HG03575 (cell line): ENCODE data around the gene OBI1.

Source experiments
- ATAC-seq: cut with Tn5 transposase; IDR thresholded peaks from one replicate; pipeline ENCODE4 v1.9.1; 2021; ENCODE audit not compliant: unreplicated experiment, insufficient number of reproducible peaks, low FRiP score; ENCODE audit errors: extremely low read depth

Gene OBI1

GRCh38 chr13:78658630-78659449 lies at the start of gene OBI1:
TSS of gene OBI1 (minus strand) at chr13:78659155. CDS start at chr13:78659120, 35 bp downstream.
- ATAC-seq, result peak; percentile 46

GRCh38 chr13:78701383-78701782 lies 42.4 kb upstream of the OBI1 start:
- ATAC-seq, result no peak

GRCh38 chr13:78700121-78700910 lies 41.4 kb upstream of the OBI1 start:
- ATAC-seq, result no peak

- ATAC-seq, result no peak
Measured at GRCh38 chr13:78689011-78689410, 30.1 kb upstream of the OBI1 start.

GRCh38 chr13:78686461-78686860 lies 27.5 kb upstream of the OBI1 start:
- ATAC-seq, result no peak

- ATAC-seq, result no peak
Measured at GRCh38 chr13:78680576-78681350, 21.8 kb upstream of the OBI1 start.

- no peak for ATAC-seq
Measured at GRCh38 chr13:78680115-78680561, 21.2 kb upstream of the OBI1 start.

- no peak for ATAC-seq
Measured at GRCh38 chr13:78679329-78679728, 20.4 kb upstream of the OBI1 start.

GRCh38 chr13:78675112-78675511 lies 16.2 kb upstream of the OBI1 start:
- no peak for ATAC-seq

GRCh38 chr13:78674638-78675037 lies 15.7 kb upstream of the OBI1 start:
- no peak for ATAC-seq

- no peak for ATAC-seq
Measured at GRCh38 chr13:78662467-78662866, 3.5 kb upstream of the OBI1 start.

GRCh38 chr13:78660495-78660857 lies 1.5 kb upstream of the OBI1 start:
- ATAC-seq, result no peak

- no peak for ATAC-seq
Measured at GRCh38 chr13:78659732-78660494, 958 bp upstream of the OBI1 start.

- ATAC-seq, result no peak
Measured at GRCh38 chr13:78659450-78659730, 435 bp upstream of the OBI1 start.

- ATAC-seq, result no peak
Measured at GRCh38 chr13:78657699-78658629, 991 bp downstream of the OBI1 start.

GRCh38 chr13:78655906-78656305 lies 3.0 kb downstream of the OBI1 start:
- ATAC-seq, result no peak

GRCh38 chr13:78655007-78655406 lies 3.9 kb downstream of the OBI1 start:
- no peak for ATAC-seq

GRCh38 chr13:78652651-78653050 lies 6.3 kb downstream of the OBI1 start:
- ATAC-seq, result no peak
